ENCODE data around the gene INPP4B. TPM values are rescaled to one million over a fixed set of nuclear protein-coding genes. Genes with fewer than 3 reads are reported as not detected.
A peak's percentile ranks its signal among the peaks of the same experiment; 100 is the strongest.

The INPP4B gene
- total and polyA plus RNA-seq, 7 experiments from 2014 or later, result 52.8 to 77.5 (median 64.2) TPM

GRCh38 chr4:142713282-142714030 lies 132.6 kb downstream of the INPP4B start:
- H3K4me1 Mint-ChIP-seq, result peaks cover 22 to 90% (median 67%) of the 10 kb centered on the region in 7 donors
- Histone ChIP-seq H3K36me3 (ENCODE audit: control insufficient read depth in 2 of 3, insufficient read depth in 3 of 3, low read length in 3 of 3) (no peaks in the 10 kb centered on the region), H3K9me3 (ENCODE audit: control insufficient read depth in 2 of 3, low read length in 3 of 3) (peaks cover 0 to 12% (median 0%) of the 10 kb centered on the region in 3 experiments), H3K27ac (ENCODE audit: low read depth, low read length) (peak overlapping the region; percentile 41), H3K27me3 (ENCODE audit: control insufficient read depth in 2 of 2, insufficient read depth in 2 of 2, low read length in 2 of 2) (no peaks in the 10 kb centered on the region), H3K4me1 (ENCODE audit: control insufficient read depth in 2 of 2, insufficient read depth in 2 of 2, low read length in 2 of 2) (peaks cover 6 to 31% of the 10 kb centered on the region in 2 donors), H3K4me3 (ENCODE audit: low read length) (no peak overlapping the region)
- ChIA-PET CTCF (interaction anchor here (0.6 to 1.2 kb wide), 2 partner anchors 144 to 587 kb away, joined by 3 to 4 read pairs; no protein-coding TSS in a partner anchor), POLR2A (interaction anchor here (0.5 to 9.9 kb wide), 5 partner anchors 12 to 532 kb away, joined by 3 to 135 read pairs (median 3); no protein-coding TSS in a partner anchor)
- ATAC-seq (no peak), DNase-seq (no peak)
- peaks cover 26 to 49% (median 42%) of the 10 kb centered on the region in 5 donors for H3K36me3 Mint-ChIP-seq
- peak overlapping the region; percentile 20 to 81 (median 57) for H3K4me3 Mint-ChIP-seq
- intact Hi-C loops (cut with micrococcal nuclease), result loop anchor here in 1 of 2 donors (1.0 to 2.0 kb wide), 2 partner anchors 10 to 17 kb away; no protein-coding TSS in a partner anchor
- peaks cover 8 to 53% (median 35%) of the 10 kb centered on the region in 11 donors for H3K9me3 Mint-ChIP-seq
- no peaks in the 10 kb centered on the region for H3K27me3 Mint-ChIP-seq
- peak overlapping the region; percentile 61 to 95 (median 90) for H3K27ac Mint-ChIP-seq

- POLR2A ChIA-PET, result interaction anchor here (0.7 kb wide), 1 partner anchor 12 kb away, joined by 3 read pairs; no protein-coding TSS in a partner anchor
- Mint-ChIP-seq H3K27ac (peak overlapping the region in 1 of 9 donors; percentile 23), H3K36me3 (peaks cover 14 to 29% (median 23%) of the 10 kb centered on the region in 5 donors), H3K4me3 (no peak overlapping the region), H3K27me3 (no peaks in the 10 kb centered on the region), H3K9me3 (peaks cover 5 to 34% (median 22%) of the 10 kb centered on the region in 11 donors), H3K4me1 (peaks cover 19 to 40% (median 33%) of the 10 kb centered on the region in 7 donors)
- CTCF ChIA-PET, result interaction anchor here (0.6 kb wide), 1 partner anchor 11 kb away, joined by 3 read pairs; no protein-coding TSS in a partner anchor
- Histone ChIP-seq H3K27ac (ENCODE audit: low read depth, low read length) (no peak overlapping the region), H3K36me3 (ENCODE audit: control insufficient read depth in 2 of 3, insufficient read depth in 3 of 3, low read length in 3 of 3) (no peaks in the 10 kb centered on the region), H3K27me3 (ENCODE audit: control insufficient read depth in 2 of 2, insufficient read depth in 2 of 2, low read length in 2 of 2) (no peaks in the 10 kb centered on the region), H3K4me1 (ENCODE audit: control insufficient read depth in 2 of 2, insufficient read depth in 2 of 2, low read length in 2 of 2) (peaks cover 25 to 64% of the 10 kb centered on the region in 2 donors), H3K4me3 (ENCODE audit: low read length) (no peak overlapping the region), H3K9me3 (ENCODE audit: control insufficient read depth in 2 of 3, low read length in 3 of 3) (peaks cover 0 to 25% (median 5%) of the 10 kb centered on the region in 3 experiments)
- no peak for DNase-seq
- no peak for ATAC-seq
- intact Hi-C loops (cut with micrococcal nuclease), result loop anchor here in 1 of 2 donors (10.0 kb wide), 1 partner anchor 477 kb away; the partner anchor contains the start of gene USP38
Observed at GRCh38 chr4:142708231-142708630, 137.9 kb downstream of the INPP4B start.

- Histone ChIP-seq H3K27me3 (ENCODE audit: control insufficient read depth in 2 of 2, insufficient read depth in 2 of 2, low read length in 2 of 2) (no peaks in the 10 kb centered on the region), H3K4me3 (ENCODE audit: low read length) (peak overlapping the region; percentile 23), H3K27ac (ENCODE audit: low read depth, low read length) (no peak overlapping the region), H3K4me1 (ENCODE audit: control insufficient read depth in 2 of 2, insufficient read depth in 2 of 2, low read length in 2 of 2) (peaks cover 24 to 64% of the 10 kb centered on the region in 2 donors), H3K36me3 (ENCODE audit: control insufficient read depth in 2 of 3, insufficient read depth in 3 of 3, low read length in 3 of 3) (no peaks in the 10 kb centered on the region), H3K9me3 (ENCODE audit: control insufficient read depth in 2 of 3, low read length in 3 of 3) (peaks cover 0 to 25% (median 5%) of the 10 kb centered on the region in 3 experiments)
- Mint-ChIP-seq H3K4me3 (peak overlapping the region in 1 of 10 donors; percentile 47), H3K27me3 (no peaks in the 10 kb centered on the region), H3K36me3 (peaks cover 14 to 25% (median 19%) of the 10 kb centered on the region in 5 donors), H3K4me1 (peaks cover 13 to 32% (median 25%) of the 10 kb centered on the region in 7 donors), H3K27ac (no peak overlapping the region), H3K9me3 (peaks cover 8 to 28% (median 15%) of the 10 kb centered on the region in 11 donors)
- ChIA-PET CTCF (interaction anchor here (0.6 to 1.3 kb wide), 2 partner anchors 8 to 12 kb away, joined by 3 to 4 read pairs; no protein-coding TSS in a partner anchor), POLR2A (interaction anchor here (1.5 to 12.4 kb wide), 4 partner anchors 9 to 140 kb away, joined by 4 to 135 read pairs (median 12); no protein-coding TSS in a partner anchor)
- no peak for ATAC-seq
- intact Hi-C loops (cut with micrococcal nuclease), result loop anchor here in 1 of 2 donors (10.0 kb wide), 1 partner anchor 477 kb away; the partner anchor contains the start of gene USP38
- DNase-seq, result no peak
Observed at GRCh38 chr4:142707401-142707800, 138.7 kb downstream of the INPP4B start.

- no peak for DNase-seq
- no peak overlapping the region for H3K4me3 Mint-ChIP-seq
- ChIA-PET CTCF (interaction anchor here (0.7 to 1.3 kb wide), 4 partner anchors 9 to 357 kb away, joined by 3 to 4 read pairs (median 3); no protein-coding TSS in a partner anchor), POLR2A (interaction anchor here (0.6 to 12.4 kb wide), 9 partner anchors 8 to 290 kb away, joined by 3 to 135 read pairs (median 5); no protein-coding TSS in a partner anchor)
- peaks cover 7 to 26% (median 13%) of the 10 kb centered on the region in 11 donors for H3K9me3 Mint-ChIP-seq
- ATAC-seq, result no peak
- Histone ChIP-seq H3K9me3 (ENCODE audit: control insufficient read depth in 2 of 3, low read length in 3 of 3) (peaks cover 0 to 25% (median 5%) of the 10 kb centered on the region in 3 experiments), H3K4me3 (ENCODE audit: low read length) (no peak overlapping the region), H3K4me1 (ENCODE audit: control insufficient read depth in 2 of 2, insufficient read depth in 2 of 2, low read length in 2 of 2) (peaks cover 28 to 74% of the 10 kb centered on the region in 2 donors), H3K36me3 (ENCODE audit: control insufficient read depth in 2 of 3, insufficient read depth in 3 of 3, low read length in 3 of 3) (no peaks in the 10 kb centered on the region), H3K27me3 (ENCODE audit: control insufficient read depth in 2 of 2, insufficient read depth in 2 of 2, low read length in 2 of 2) (no peaks in the 10 kb centered on the region), H3K27ac (ENCODE audit: low read depth, low read length) (no peak overlapping the region)
- peaks cover 9 to 33% (median 24%) of the 10 kb centered on the region in 7 donors for H3K4me1 Mint-ChIP-seq
- H3K27me3 Mint-ChIP-seq, result no peaks in the 10 kb centered on the region
- intact Hi-C loops (cut with micrococcal nuclease), result loop anchor here in 1 of 2 donors (10.0 kb wide), 1 partner anchor 478 kb away; the partner anchor contains the start of gene USP38
- H3K36me3 Mint-ChIP-seq, result peaks cover 14 to 23% (median 18%) of the 10 kb centered on the region in 5 donors
- H3K27ac Mint-ChIP-seq, result no peak overlapping the region
Observed at GRCh38 chr4:142706381-142706780, 139.7 kb downstream of the INPP4B start.

GRCh38 chr4:142705820-142706219 lies 140.3 kb downstream of the INPP4B start:
- peak overlapping the region; percentile 14 for H3K4me3 ChIP-seq (ENCODE audit: low read length)
- Mint-ChIP-seq H3K27me3 (no peaks in the 10 kb centered on the region), H3K36me3 (peaks cover 11 to 22% (median 14%) of the 10 kb centered on the region in 5 donors), H3K4me1 (peaks cover 9 to 33% (median 24%) of the 10 kb centered on the region in 7 donors), H3K27ac (no peak overlapping the region), H3K9me3 (peaks cover 8 to 22% (median 12%) of the 10 kb centered on the region in 11 donors), H3K4me3 (no peak overlapping the region)
- POLR2A ChIA-PET, result interaction anchor here (0.6 to 12.4 kb wide), 10 partner anchors 9 to 422 kb away, joined by 3 to 135 read pairs (median 4); no protein-coding TSS in a partner anchor
- CTCF ChIA-PET, result interaction anchor here (0.7 to 1.3 kb wide), 4 partner anchors 10 to 356 kb away, joined by 3 to 4 read pairs (median 4); no protein-coding TSS in a partner anchor
- intact Hi-C loops (cut with micrococcal nuclease), result loop anchor here in 1 of 2 donors (2.0 to 10.0 kb wide), 2 partner anchors 299 to 479 kb away; partner anchors contain the start of gene USP38
- ATAC-seq, result no peak
- no peaks in the 10 kb centered on the region for H3K27me3 ChIP-seq (ENCODE audit: control insufficient read depth in 2 of 2, insufficient read depth in 2 of 2, low read length in 2 of 2)
- H3K4me1 ChIP-seq (ENCODE audit: control insufficient read depth in 2 of 2, insufficient read depth in 2 of 2, low read length in 2 of 2), result peaks cover 33 to 79% of the 10 kb centered on the region in 2 donors
- H3K9me3 ChIP-seq (ENCODE audit: control insufficient read depth in 2 of 3, low read length in 3 of 3), result peaks cover 0 to 25% (median 5%) of the 10 kb centered on the region in 3 experiments
- no peaks in the 10 kb centered on the region for H3K36me3 ChIP-seq (ENCODE audit: control insufficient read depth in 2 of 3, insufficient read depth in 3 of 3, low read length in 3 of 3)
- no peak for DNase-seq
- H3K27ac ChIP-seq (ENCODE audit: low read depth, low read length), result peak overlapping the region; percentile 54
